Astrocyte (in vitro differentiated cells and primary cell): ENCODE results near the gene FOXL1. TPM values are rescaled to one million over a fixed set of nuclear protein-coding genes. Genes with fewer than 3 reads are reported as not detected.

ENCODE experiments used
- DNase-seq: peaks from one replicate; pipeline ENCODE4 v3.0.0-alpha.2; 2010; ENCODE audit warnings: low read depth
- FAIRE-seq: peaks from 2 replicates; lab custom pipeline; 2011; peaks lifted over from hg19 to GRCh38; lab: Jason Lieb, UNC
- H2AFZ ChIP-seq: 2 replicates; pipeline ENCODE4 v1.6.0; 2012; ENCODE audit warnings: low read depth, low read length, inconsistent platforms
- H3K27ac ChIP-seq: 2 replicates; pipeline ENCODE4 v1.5.1; 2011; ENCODE audit warnings: low read depth, low read length, inconsistent platforms
- H3K27me3 ChIP-seq: 2 replicates; pipeline ENCODE4 v1.6.0; 2011; ENCODE audit warnings: low read length, inconsistent platforms; ENCODE audit not compliant: insufficient read depth
- H3K36me3 ChIP-seq: 2 replicates; pipeline ENCODE4 v1.5.1; 2011; ENCODE audit warnings: low read length, inconsistent platforms; ENCODE audit not compliant: insufficient read depth
- H3K4me1 ChIP-seq: 2 replicates; pipeline ENCODE4 v1.5.1; 2011; ENCODE audit warnings: low read length, inconsistent platforms; ENCODE audit not compliant: insufficient read depth
- H3K4me2 ChIP-seq: 2 replicates; pipeline ENCODE4 v1.6.0; 2012; ENCODE audit warnings: low read length, inconsistent platforms
- H3K4me3 ChIP-seq: 2 replicates; pipeline ENCODE4 v1.5.1; 2011; ENCODE audit warnings: low read depth, mild to moderate bottlenecking, low read length, inconsistent platforms; ENCODE audit not compliant: insufficient read depth
- H3K79me2 ChIP-seq: 2 replicates; pipeline ENCODE4 v1.6.0; 2012; ENCODE audit warnings: mild to moderate bottlenecking, low read length, inconsistent platforms; ENCODE audit not compliant: insufficient read depth
- H3K9ac ChIP-seq: 2 replicates; pipeline ENCODE4 v1.6.0; 2012; ENCODE audit warnings: mild to moderate bottlenecking, low read length, inconsistent platforms
- H3K9me3 ChIP-seq: 2 replicates; pipeline ENCODE4 v1.5.1; 2012; ENCODE audit warnings: low read depth, mild to moderate bottlenecking, low read length, inconsistent platforms; ENCODE audit not compliant: insufficient read depth
- H4K20me1 ChIP-seq: 2 replicates; pipeline ENCODE4 v1.6.0; 2012; ENCODE audit warnings: low read length, inconsistent platforms; ENCODE audit not compliant: insufficient read depth
- H3K27ac Mint-ChIP-seq: one replicate; pipeline ENCODE4 v1.8.0; 2021; ENCODE audit warnings: mild to moderate bottlenecking, mixed read lengths; ENCODE audit not compliant: unreplicated experiment
- H3K27me3 Mint-ChIP-seq: one replicate; pipeline ENCODE4 v1.8.0; 2021; ENCODE audit warnings: low read depth, mixed read lengths; ENCODE audit not compliant: unreplicated experiment
- H3K36me3 Mint-ChIP-seq: one replicate; pipeline ENCODE4 v1.8.0; 2021; ENCODE audit warnings: low read depth, mixed read lengths; ENCODE audit not compliant: unreplicated experiment
- H3K4me1 Mint-ChIP-seq: one replicate; pipeline ENCODE4 v1.8.0; 2021; ENCODE audit warnings: low read depth, mixed read lengths; ENCODE audit not compliant: unreplicated experiment
- H3K4me3 Mint-ChIP-seq: one replicate; pipeline ENCODE4 v1.8.0; 2021; ENCODE audit warnings: mild to moderate bottlenecking, moderate library complexity, mixed read lengths; ENCODE audit not compliant: unreplicated experiment
- H3K9me3 Mint-ChIP-seq: one replicate; pipeline ENCODE4 v1.8.0; 2021; ENCODE audit warnings: mild to moderate bottlenecking, mixed read lengths; ENCODE audit not compliant: unreplicated experiment
- CTCF ChIP-seq: IDR thresholded peaks from 2 replicates; pipeline ENCODE4 v1.5.1; 2011; ENCODE audit warnings: low read depth, mild to moderate bottlenecking, inconsistent platforms, low read length, moderate library complexity; ENCODE audit not compliant: insufficient read depth
- EZH2 ChIP-seq: IDR thresholded peaks from 2 replicates; pipeline ENCODE4 v1.6.1; 2012; ENCODE audit warnings: mild to moderate bottlenecking, low read length, inconsistent platforms; ENCODE audit not compliant: insufficient read depth
- total RNA-seq: library from RNA; stranded (reverse); gene quantifications from 2 replicates; pipeline ENCODE4 v1.2.1, GENCODE V29; 2021

FOXL1 gene
- total RNA-seq, 1 donor from 2014 or later = 6.1 TPM

GRCh38 chr16:86537486-86537885, 40.9 kb upstream of the FOXL1 start:
- FAIRE-seq (no peak), DNase-seq (no peak)
- H3K27ac Mint-ChIP-seq = no peak overlapping the region
- Histone ChIP-seq H3K27me3 (no peaks in the 10 kb centered on the region), H2AFZ (no peak overlapping the region), H3K36me3 (peaks cover 27% of the 10 kb centered on the region), H3K27ac (no peak overlapping the region), H4K20me1 (peaks cover 6% of the 10 kb centered on the region), H3K79me2 (no peaks in the 10 kb centered on the region), H3K4me2 (no peak overlapping the region), H3K9me3 (no peaks in the 10 kb centered on the region), H3K9ac (no peak overlapping the region), H3K4me3 (no peak overlapping the region), H3K4me1 (no peaks in the 10 kb centered on the region)
- H3K36me3 Mint-ChIP-seq = peaks cover 32% of the 10 kb centered on the region
- H3K27me3 Mint-ChIP-seq = no peaks in the 10 kb centered on the region
- H3K4me3 Mint-ChIP-seq = no peak overlapping the region
- no peaks in the 10 kb centered on the region for H3K4me1 Mint-ChIP-seq
- no peaks in the 10 kb centered on the region for H3K9me3 Mint-ChIP-seq
- TF ChIP-seq EZH2 (no peak), CTCF (no peak)

- no peak overlapping the region for H3K4me3 Mint-ChIP-seq
- no peak for FAIRE-seq
- Histone ChIP-seq H4K20me1 (peaks cover 12% of the 10 kb centered on the region), H3K9ac (no peak overlapping the region), H3K4me3 (no peak overlapping the region), H3K36me3 (peaks cover 29% of the 10 kb centered on the region), H3K27ac (no peak overlapping the region), H3K4me1 (no peaks in the 10 kb centered on the region), H3K9me3 (no peaks in the 10 kb centered on the region), H2AFZ (no peak overlapping the region), H3K4me2 (no peak overlapping the region), H3K79me2 (no peaks in the 10 kb centered on the region), H3K27me3 (no peaks in the 10 kb centered on the region)
- peaks cover 32% of the 10 kb centered on the region for H3K36me3 Mint-ChIP-seq
- H3K27ac Mint-ChIP-seq = no peak overlapping the region
- H3K9me3 Mint-ChIP-seq = no peaks in the 10 kb centered on the region
- TF ChIP-seq CTCF = no peak
- TF ChIP-seq EZH2 = no peak
- no peak for DNase-seq
- H3K27me3 Mint-ChIP-seq = no peaks in the 10 kb centered on the region
- H3K4me1 Mint-ChIP-seq = no peaks in the 10 kb centered on the region
Observed at GRCh38 chr16:86538196-86538780, 40.1 kb upstream of the FOXL1 start.

- FAIRE-seq (no peak), DNase-seq (no peak)
- Histone ChIP-seq H3K27me3 (no peaks in the 10 kb centered on the region), H2AFZ (no peak overlapping the region), H3K4me1 (no peaks in the 10 kb centered on the region), H4K20me1 (peaks cover 23% of the 10 kb centered on the region), H3K9ac (no peak overlapping the region), H3K27ac (no peak overlapping the region), H3K79me2 (peaks cover 2% of the 10 kb centered on the region), H3K4me3 (no peak overlapping the region), H3K36me3 (peaks cover 29% of the 10 kb centered on the region), H3K4me2 (no peak overlapping the region), H3K9me3 (no peaks in the 10 kb centered on the region)
- no peaks in the 10 kb centered on the region for H3K9me3 Mint-ChIP-seq
- H3K4me1 Mint-ChIP-seq = no peaks in the 10 kb centered on the region
- no peak overlapping the region for H3K27ac Mint-ChIP-seq
- H3K36me3 Mint-ChIP-seq = peaks cover 39% of the 10 kb centered on the region
- H3K27me3 Mint-ChIP-seq = no peaks in the 10 kb centered on the region
- no peak overlapping the region for H3K4me3 Mint-ChIP-seq
- TF ChIP-seq CTCF (no peak), EZH2 (no peak)
Observed at GRCh38 chr16:86540894-86541293, 37.5 kb upstream of the FOXL1 start.
